Keratinocyte (primary cell): ENCODE data around the gene CFI. TPM values are rescaled to one million over a fixed set of nuclear protein-coding genes. Genes with fewer than 3 reads are reported as not detected.

Source experiments
- DNase-seq: peaks from one replicate; pipeline ENCODE4 v3.0.0-alpha.2; 2011; ENCODE audit warnings: low read depth, missing footprints, low spot score
- FAIRE-seq: peaks from 2 replicates; lab custom pipeline; 2011; peaks lifted over from hg19 to GRCh38; lab: Jason Lieb, UNC
- H2AFZ ChIP-seq: 2 replicates; pipeline ENCODE4 v1.6.0; 2012; ENCODE audit warnings: low read length, control low read depth, inconsistent platforms; ENCODE audit not compliant: control insufficient read depth
- H3K27ac ChIP-seq: 2 replicates; pipeline ENCODE4 v1.5.1; 2011; ENCODE audit warnings: low read length; ENCODE audit not compliant: control insufficient read depth, insufficient read depth
- H3K27me3 ChIP-seq: 3 replicates; pipeline ENCODE4 v1.6.0; 2011; ENCODE audit warnings: low read length; ENCODE audit not compliant: control insufficient read depth, insufficient read depth; ENCODE audit errors: extremely low read depth
- H3K36me3 ChIP-seq, 2 experiments: 2 replicates in 1 of 2; 3 replicates in 1 of 2; pipeline ENCODE4 v1.5.1; 2011; ENCODE audit warnings: low read length in 2 of 2, mild to moderate bottlenecking in 1 of 2; ENCODE audit not compliant: control insufficient read depth in 2 of 2, insufficient read depth in 2 of 2; ENCODE audit errors: extremely low read depth in 1 of 2
- H3K4me1 ChIP-seq: 3 replicates; pipeline ENCODE4 v1.5.1; 2011; ENCODE audit warnings: low read length; ENCODE audit not compliant: control insufficient read depth, insufficient read depth; ENCODE audit errors: extremely low read depth
- H3K4me2 ChIP-seq: 3 replicates; pipeline ENCODE4 v1.6.0; 2011; ENCODE audit warnings: low read depth, low read length; ENCODE audit not compliant: control insufficient read depth, insufficient read depth; ENCODE audit errors: extremely low read depth
- H3K4me3 ChIP-seq, 3 experiments: fragments of 200-600 bp in 1 of 3; sonication (generic) in 1 of 3; 2 replicates in 2 of 3; 3 replicates in 1 of 3; pipeline ENCODE4 v1.5.1; 2011 to 2016; ENCODE audit warnings: low read length in 3 of 3, mild to moderate bottlenecking in 3 of 3, control low read depth in 2 of 3, inconsistent platforms in 1 of 3, low read depth in 1 of 3, mixed read lengths in 1 of 3, mixed run types in 1 of 3, moderate library complexity in 1 of 3; ENCODE audit not compliant: control insufficient read depth in 2 of 3, insufficient read depth in 2 of 3; ENCODE audit errors: extremely low read depth in 1 of 3
- H3K79me2 ChIP-seq: 2 replicates; pipeline ENCODE4 v1.6.0; 2012; ENCODE audit warnings: low read length; ENCODE audit not compliant: control insufficient read depth, insufficient read depth
- H3K9ac ChIP-seq: 3 replicates; pipeline ENCODE4 v1.6.0; 2011; ENCODE audit warnings: low read length; ENCODE audit not compliant: control insufficient read depth, insufficient read depth; ENCODE audit errors: extremely low read depth
- H3K9me1 ChIP-seq: 3 replicates; pipeline ENCODE4 v1.6.0; 2011; ENCODE audit warnings: low read length; ENCODE audit not compliant: control insufficient read depth, insufficient read depth; ENCODE audit errors: extremely low read depth
- H3K9me3 ChIP-seq: 2 replicates; pipeline ENCODE4 v1.5.1; 2012; ENCODE audit warnings: low read depth, low read length; ENCODE audit not compliant: control insufficient read depth
- H4K20me1 ChIP-seq: 3 replicates; pipeline ENCODE4 v1.6.0; 2011; ENCODE audit warnings: low read length; ENCODE audit not compliant: control insufficient read depth, insufficient read depth; ENCODE audit errors: extremely low read depth
- CTCF ChIP-seq, 3 experiments: IDR thresholded peaks in 1 of 3; conservative IDR thresholded peaks in 1 of 3; optimal IDR thresholded peaks in 1 of 3; 2 replicates in 2 of 3; 3 replicates in 1 of 3; pipeline versions ENCODE3 to v1.5.1; 2011; ENCODE audit warnings: low read length in 3 of 3, mild to moderate bottlenecking in 3 of 3, moderate library complexity in 2 of 3, control low read depth in 1 of 3, inconsistent platforms in 1 of 3; ENCODE audit not compliant: insufficient read depth in 2 of 3; ENCODE audit errors: extremely low read depth in 1 of 3
- EZH2 ChIP-seq: IDR thresholded peaks from one replicate; pipeline ENCODE4 v1.6.1; 2012; ENCODE audit warnings: inconsistent platforms, mild to moderate bottlenecking, low read length, moderate library complexity
- dilution Hi-C: fragments of 300-500 bp; cut with MboI; formaldehyde crosslinking; loops from one replicate; pipeline ENCODE4 v1.7.0; 2020; ENCODE audit warnings: low sequenced_read_pairs; ENCODE audit not compliant: extremely low pct_ligation_motif_present
- polyA plus RNA-seq, 5 experiments: library from polyadenylated mRNA; depleted of rRNA in 3 of 5; stranded (reverse) in 3 of 5; stranded (forward) in 1 of 5; unstranded in 1 of 5; fragments of >200 nt; gene quantifications; 1 replicate in 1 of 5; 2 replicates in 3 of 5; 3 replicates in 1 of 5; pipeline versions ENCODE4 v1.2.1 to v1.2.3, GENCODE V29; 2011 to 2012; ENCODE audit warnings: missing spikeins in 2 of 5, low read depth in 1 of 5, low replicate concordance in 1 of 5

The CFI gene
- polyA plus RNA-seq, 1 donor (not counting 4 experiments of a cell fraction or from before 2014, with no cell fraction given), result not detected

- H2AFZ ChIP-seq, result no peak overlapping the region
- no peak overlapping the region for H3K4me3 ChIP-seq
- H3K4me2 ChIP-seq, result no peak overlapping the region
- no peak for DNase-seq
- dilution Hi-C loops, result no loop called here
- TF ChIP-seq EZH2 (no peak), CTCF (optimal IDR thresholded peaks at IDR 0.05 in 1 of 3, IDR thresholded peaks at IDR 0.05 in 1 of 3, conservative IDR thresholded peaks at IDR 0.05 in 1 of 3; ENCODE audit: extremely low read depth in 1 of 3, insufficient read depth in 2 of 3, low read length in 3 of 3) (no peak)
- no peaks in the 10 kb centered on the region for H3K79me2 ChIP-seq
- H3K27ac ChIP-seq, result no peak overlapping the region
- H3K9ac ChIP-seq, result no peak overlapping the region
- H3K9me3 ChIP-seq, result no peaks in the 10 kb centered on the region
- no peaks in the 10 kb centered on the region for H4K20me1 ChIP-seq
- no peaks in the 10 kb centered on the region for H3K4me1 ChIP-seq
- no peaks in the 10 kb centered on the region for H3K27me3 ChIP-seq
- FAIRE-seq, result no peak
- no peaks in the 10 kb centered on the region for H3K36me3 ChIP-seq
- H3K9me1 ChIP-seq, result no peaks in the 10 kb centered on the region
These were observed 555 bp downstream of the CFI start for GRCh38 chr4:109801099-109801789.

DNA sequence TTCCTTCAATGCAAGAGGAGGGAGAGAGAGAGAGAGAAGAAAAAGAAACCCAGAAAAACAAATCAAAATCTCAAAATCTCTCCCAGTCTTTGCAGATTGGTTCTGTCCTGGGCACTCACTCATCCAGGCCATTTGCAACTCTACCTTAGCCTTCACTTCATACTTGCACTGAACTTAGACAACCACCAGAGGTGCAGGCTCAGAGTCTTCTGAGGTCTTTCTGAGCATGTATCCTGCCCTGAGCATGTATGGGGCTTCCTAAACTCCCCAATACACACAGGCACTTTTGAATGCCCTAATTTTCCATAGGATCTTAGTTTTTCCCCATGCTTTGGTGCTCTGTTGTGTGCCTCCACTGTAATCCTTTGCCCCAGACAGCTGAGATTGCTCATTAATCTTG, 2.9 kb downstream of the CFI start:
- H3K4me3 ChIP-seq, result no peak overlapping the region
- no peaks in the 10 kb centered on the region for H3K9me1 ChIP-seq
- no peaks in the 10 kb centered on the region for H3K36me3 ChIP-seq
- no peaks in the 10 kb centered on the region for H3K27me3 ChIP-seq
- no peak overlapping the region for H3K9ac ChIP-seq
- no peak overlapping the region for H2AFZ ChIP-seq
- H3K79me2 ChIP-seq, result no peaks in the 10 kb centered on the region
- no peak overlapping the region for H3K4me2 ChIP-seq
- no peaks in the 10 kb centered on the region for H4K20me1 ChIP-seq
- peak in 1 of 3 experiments; percentile 8 for TF ChIP-seq CTCF (optimal IDR thresholded peaks at IDR 0.05 in 1 of 3, IDR thresholded peaks at IDR 0.05 in 1 of 3, conservative IDR thresholded peaks at IDR 0.05 in 1 of 3; ENCODE audit: extremely low read depth in 1 of 3, insufficient read depth in 2 of 3, low read length in 3 of 3)
- TF ChIP-seq EZH2, result no peak
- FAIRE-seq, result no peak
- H3K4me1 ChIP-seq, result no peaks in the 10 kb centered on the region
- DNase-seq, result no peak
- no peaks in the 10 kb centered on the region for H3K9me3 ChIP-seq
- dilution Hi-C loops, result no loop called here
- no peak overlapping the region for H3K27ac ChIP-seq
